Effector memory CD8-positive, alpha-beta T cell (primary cell): ENCODE results near the gene NELFE.
A peak's percentile ranks its signal among the peaks of the same experiment; 100 is the strongest.
"Not testable (repeated sequence)": the region's sequence is repeated elsewhere in the genome, so short reads cannot be mapped to it uniquely, and the experiment has no call there.

Experiments used
- ATAC-seq: fragments of 150-1000 bp; cut with Tn5 transposase; replicated peaks from 2 replicates; pipeline ENCODE4 v1.10.0; 2021; ENCODE audit warnings: mild to moderate bottlenecking, moderate library complexity
- DNase-seq, 3 experiments: peaks; one replicate each; pipeline ENCODE4 v3.0.0; 2021
- H3K27ac Mint-ChIP-seq, 2 donors: one replicate each; pipeline ENCODE4 v1.8.0; 2022; ENCODE audit warnings: mild to moderate bottlenecking in 2 of 2, mixed read lengths in 2 of 2, moderate library complexity in 2 of 2
- H3K27me3 Mint-ChIP-seq, 2 donors: one replicate each; pipeline ENCODE4 v1.8.0; 2022; ENCODE audit warnings: mixed read lengths in 2 of 2
- H3K36me3 Mint-ChIP-seq: one replicate; pipeline ENCODE4 v1.8.0; 2022; ENCODE audit warnings: mild to moderate bottlenecking, moderate library complexity, mixed read lengths; ENCODE audit not compliant: insufficient read depth
- H3K4me1 Mint-ChIP-seq, 2 donors: one replicate each; pipeline ENCODE4 v1.8.0; 2022; ENCODE audit warnings: low read depth in 2 of 2, mixed read lengths in 2 of 2
- H3K4me3 Mint-ChIP-seq, 2 donors: one replicate each; pipeline ENCODE4 v1.8.0; 2022; ENCODE audit warnings: mild to moderate bottlenecking in 2 of 2, mixed read lengths in 2 of 2, moderate library complexity in 2 of 2
- H3K9me3 Mint-ChIP-seq, 2 donors: one replicate each; pipeline ENCODE4 v1.8.0; 2022; ENCODE audit warnings: mixed read lengths in 2 of 2

NELFE gene

DNA sequence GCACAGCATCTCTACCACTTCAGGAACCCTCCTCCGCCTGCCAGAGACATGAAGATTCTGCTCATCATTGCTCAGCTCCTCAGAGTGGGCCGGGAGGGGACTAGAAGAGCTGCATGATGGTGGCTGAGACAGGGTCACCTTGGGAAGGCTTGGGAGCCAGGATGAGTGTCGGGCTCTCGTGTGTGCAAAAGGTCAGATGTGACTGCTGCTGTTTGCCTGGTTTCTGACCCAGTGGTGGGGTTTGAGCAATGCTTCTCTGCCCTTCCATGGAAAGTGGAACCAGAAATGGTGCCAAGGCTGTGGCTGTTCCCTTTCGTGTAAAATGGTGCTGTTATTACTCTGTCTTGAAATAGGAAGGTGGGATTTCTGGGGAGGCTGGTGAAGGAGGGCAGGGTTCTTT, 22.2 kb upstream of the NELFE start:
- H3K4me1 Mint-ChIP-seq, result not testable (repeated sequence)

DNA sequence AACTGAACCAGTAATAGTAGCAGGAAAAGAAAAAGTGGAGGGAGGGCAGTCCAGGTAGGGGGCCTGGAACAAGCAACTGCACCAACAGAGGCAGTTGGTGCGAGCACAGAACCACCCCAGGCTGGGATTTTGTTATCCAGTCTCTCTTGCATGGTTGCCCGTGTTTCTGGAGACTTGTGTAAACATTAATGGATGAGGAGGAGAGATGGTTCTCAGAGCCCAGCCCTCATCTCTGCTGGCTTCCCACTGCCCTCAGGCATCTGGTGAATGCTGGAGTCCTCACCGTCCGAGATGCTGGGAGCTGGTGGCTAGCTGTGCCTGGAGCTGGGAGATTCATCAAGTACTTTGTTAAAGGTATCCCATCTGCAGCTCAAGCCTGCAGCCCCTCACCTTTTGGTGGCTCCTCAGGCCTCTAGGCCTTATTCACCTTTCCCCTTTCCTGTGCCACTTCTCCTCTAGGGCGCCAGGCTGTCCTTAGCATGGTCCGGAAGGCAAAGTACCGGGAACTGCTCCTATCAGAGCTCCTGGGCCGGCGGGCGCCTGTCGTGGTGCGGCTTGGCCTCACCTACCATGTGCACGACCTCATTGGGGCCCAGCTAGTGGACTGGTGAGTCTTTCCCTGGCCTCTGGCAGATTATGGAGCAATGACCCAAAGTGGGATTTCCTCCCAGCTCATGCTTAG, 21.6 kb upstream of the NELFE start:
- H3K4me1 Mint-ChIP-seq, ATAC-seq, H3K27me3 Mint-ChIP-seq, H3K4me3 Mint-ChIP-seq, DNase-seq, H3K9me3 Mint-ChIP-seq: not testable (repeated sequence)
- Mint-ChIP-seq H3K27ac (peak overlapping the region in 1 of 2 donors; percentile 29), H3K36me3 (peaks cover 14% of the 10 kb centered on the region)

More for the DNA sequence above, 22.2 kb upstream of the NELFE start:
- DNase-seq, ATAC-seq, H3K27me3 Mint-ChIP-seq, H3K27ac Mint-ChIP-seq, H3K4me3 Mint-ChIP-seq, H3K9me3 Mint-ChIP-seq: not testable (repeated sequence)
- H3K36me3 Mint-ChIP-seq, result peaks cover 14% of the 10 kb centered on the region

DNA sequence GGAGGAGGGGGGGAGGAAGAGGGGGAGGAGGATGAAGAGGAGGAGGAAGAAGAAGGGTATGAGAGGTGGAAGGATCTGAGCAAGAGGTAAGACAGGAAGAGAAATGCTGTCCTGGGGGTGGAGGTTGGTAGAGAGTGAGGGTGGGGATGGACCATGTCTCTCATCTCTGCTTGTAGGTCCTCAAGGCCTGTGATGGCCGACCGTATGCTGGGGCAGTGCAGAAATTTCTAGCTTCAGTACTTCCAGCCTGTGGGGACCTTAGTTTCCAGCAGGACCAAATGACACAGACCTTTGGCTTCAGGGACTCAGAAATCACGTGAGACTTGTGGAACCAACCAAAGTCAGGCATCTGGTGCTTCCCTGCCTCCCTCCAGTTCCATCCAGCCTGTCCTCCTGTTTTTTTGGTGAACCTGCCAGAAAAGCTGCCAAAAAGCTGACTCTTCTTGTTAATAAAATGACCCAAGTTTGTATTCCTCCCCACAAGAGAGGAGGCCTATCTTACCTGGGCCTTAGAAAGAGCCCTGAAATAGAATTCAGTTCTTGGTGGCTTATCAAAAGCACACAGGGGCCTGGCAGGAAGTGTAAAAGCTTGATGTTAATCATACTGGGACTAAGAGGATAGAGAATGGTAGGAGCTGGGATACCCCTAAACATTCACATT, 20.6 kb upstream of the NELFE start:
- Mint-ChIP-seq H3K27ac (peak overlapping the region; percentile 53 to 75), H3K36me3 (peaks cover 14% of the 10 kb centered on the region), H3K4me1 (no peaks in the 10 kb centered on the region), H3K27me3 (no peaks in the 10 kb centered on the region), H3K4me3 (no peak overlapping the region), H3K9me3 (no peaks in the 10 kb centered on the region)
- ATAC-seq, result no peak
- no peak for DNase-seq

DNA sequence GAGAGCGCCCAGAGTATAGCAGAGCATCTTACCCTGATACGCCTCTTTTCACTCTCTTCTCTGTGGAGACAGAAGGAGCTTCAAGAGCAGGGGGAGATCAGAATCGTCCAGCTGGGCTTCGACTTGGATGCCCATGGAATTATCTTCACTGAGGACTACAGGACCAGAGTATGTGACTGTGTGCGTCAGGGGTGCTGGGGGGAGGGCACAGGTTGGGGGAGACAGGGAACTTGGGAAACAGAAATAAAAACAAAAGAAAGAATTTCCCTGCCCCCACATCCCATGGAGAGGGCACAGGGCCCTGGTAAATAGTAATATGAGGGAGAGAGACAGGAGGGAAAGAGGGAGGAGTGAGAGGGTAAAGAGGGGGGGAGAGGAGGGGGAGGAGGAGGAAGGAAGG, 20.1 kb upstream of the NELFE start:
- DNase-seq (no peak), ATAC-seq (no peak)
- no peaks in the 10 kb centered on the region for H3K9me3 Mint-ChIP-seq
- H3K27me3 Mint-ChIP-seq, result no peaks in the 10 kb centered on the region
- H3K27ac Mint-ChIP-seq, result peak overlapping the region; percentile 53 to 75
- peaks cover 18% of the 10 kb centered on the region for H3K36me3 Mint-ChIP-seq
- H3K4me3 Mint-ChIP-seq, result no peak overlapping the region
- H3K4me1 Mint-ChIP-seq, result no peaks in the 10 kb centered on the region

DNA sequence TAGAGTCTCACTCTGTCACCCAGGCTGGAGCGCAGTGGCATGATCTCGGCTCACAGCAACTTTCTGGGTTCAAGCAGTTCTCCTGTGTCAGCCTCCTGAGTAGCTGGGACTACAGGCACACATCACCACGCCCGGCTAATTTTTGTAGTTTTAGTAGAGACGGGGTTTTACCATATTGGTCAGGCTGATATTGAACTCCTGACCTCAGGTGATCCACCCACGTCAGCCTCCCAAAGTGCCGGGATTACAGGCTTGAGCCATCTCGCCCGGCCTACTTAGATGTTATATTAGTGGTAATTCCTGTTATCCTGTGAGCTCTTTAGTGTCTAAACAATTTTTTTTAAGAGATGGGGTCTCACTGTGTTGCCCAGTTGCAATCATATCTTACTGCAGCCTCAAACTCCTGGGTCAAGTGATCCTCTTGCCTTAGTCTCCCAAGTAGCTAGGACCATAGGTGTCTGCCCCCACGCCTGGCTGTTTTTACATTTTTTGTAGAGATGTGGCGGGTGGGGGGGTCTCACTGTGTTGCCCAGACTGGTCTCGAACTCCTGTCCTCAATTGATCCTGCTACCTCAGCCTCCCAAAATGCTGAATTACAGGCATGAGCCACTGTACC, 19.2 kb upstream of the NELFE start:
- H3K36me3 Mint-ChIP-seq, result peaks cover 22% of the 10 kb centered on the region
- no peaks in the 10 kb centered on the region for H3K27me3 Mint-ChIP-seq
- no peaks in the 10 kb centered on the region for H3K9me3 Mint-ChIP-seq
- no peak overlapping the region for H3K4me3 Mint-ChIP-seq
- peaks cover 5 to 7% of the 10 kb centered on the region in 2 donors for H3K4me1 Mint-ChIP-seq
- DNase-seq (no peak), ATAC-seq (no peak)
- H3K27ac Mint-ChIP-seq, result no peak overlapping the region

DNA sequence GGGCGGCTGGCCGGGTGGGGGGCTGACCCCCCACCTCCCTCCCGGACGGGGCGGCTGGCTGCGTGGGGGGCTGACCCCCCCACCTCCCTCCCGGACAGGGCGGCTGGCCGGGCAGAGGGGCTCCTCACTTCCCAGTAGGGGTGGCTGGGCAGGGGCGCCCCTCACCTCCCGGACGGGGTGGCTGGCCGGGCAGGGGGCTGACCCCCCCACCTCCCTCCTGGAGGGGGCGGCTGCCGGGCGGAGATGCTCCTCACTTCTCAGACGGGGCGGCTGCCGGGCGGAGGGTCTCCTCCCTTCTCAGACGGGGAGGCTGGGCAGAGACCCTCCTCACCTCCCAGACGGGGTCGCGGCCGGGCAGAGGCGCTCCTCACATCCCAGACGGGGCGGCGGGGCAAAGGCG, 17.3 kb upstream of the NELFE start:
- peaks cover 40% of the 10 kb centered on the region for H3K36me3 Mint-ChIP-seq
- not testable (repeated sequence) for ATAC-seq, H3K4me3 Mint-ChIP-seq, H3K27ac Mint-ChIP-seq, H3K9me3 Mint-ChIP-seq, H3K27me3 Mint-ChIP-seq, DNase-seq
- peaks cover 15 to 17% of the 10 kb centered on the region in 2 donors for H3K4me1 Mint-ChIP-seq

DNA sequence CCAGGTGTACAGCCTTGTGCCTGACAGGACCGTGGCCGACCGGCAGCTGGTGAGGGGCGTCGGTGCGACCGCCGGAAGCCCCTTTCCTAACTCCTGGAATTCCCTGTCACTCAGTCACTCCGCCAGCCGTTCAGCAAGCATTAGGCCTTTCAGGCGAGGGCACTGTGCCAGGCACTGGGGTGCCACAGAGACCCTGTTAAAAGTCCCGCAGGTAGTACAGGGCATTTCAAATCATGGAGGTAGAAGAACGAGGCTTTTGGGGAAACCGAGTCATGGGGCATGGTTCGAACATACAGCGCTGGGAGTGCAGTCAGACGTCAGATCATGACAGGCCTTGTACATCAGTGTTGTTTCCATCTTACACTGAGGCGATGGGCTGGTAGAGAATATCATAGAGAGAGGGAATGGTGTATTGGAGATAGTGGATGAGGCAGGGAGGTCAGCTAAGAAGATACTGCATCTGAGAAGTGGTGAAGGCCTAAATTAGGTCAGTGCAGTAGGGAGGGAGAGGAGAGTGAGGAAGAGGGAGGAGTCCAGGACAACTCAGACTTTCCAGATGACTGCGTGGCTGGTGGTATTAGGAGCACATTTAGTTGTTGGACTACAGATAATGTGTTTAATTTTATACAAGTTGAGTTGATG, 14.1 kb upstream of the NELFE start:
- ATAC-seq (no peak), DNase-seq (no peak)
- peak overlapping the region; percentile 100 for H3K27ac Mint-ChIP-seq
- H3K27me3 Mint-ChIP-seq, result no peaks in the 10 kb centered on the region
- peak overlapping the region; percentile 91 to 93 for H3K4me3 Mint-ChIP-seq
- no peaks in the 10 kb centered on the region for H3K9me3 Mint-ChIP-seq
- H3K4me1 Mint-ChIP-seq, result peaks cover 23 to 29% of the 10 kb centered on the region in 2 donors
- H3K36me3 Mint-ChIP-seq, result peaks cover 60% of the 10 kb centered on the region

DNA sequence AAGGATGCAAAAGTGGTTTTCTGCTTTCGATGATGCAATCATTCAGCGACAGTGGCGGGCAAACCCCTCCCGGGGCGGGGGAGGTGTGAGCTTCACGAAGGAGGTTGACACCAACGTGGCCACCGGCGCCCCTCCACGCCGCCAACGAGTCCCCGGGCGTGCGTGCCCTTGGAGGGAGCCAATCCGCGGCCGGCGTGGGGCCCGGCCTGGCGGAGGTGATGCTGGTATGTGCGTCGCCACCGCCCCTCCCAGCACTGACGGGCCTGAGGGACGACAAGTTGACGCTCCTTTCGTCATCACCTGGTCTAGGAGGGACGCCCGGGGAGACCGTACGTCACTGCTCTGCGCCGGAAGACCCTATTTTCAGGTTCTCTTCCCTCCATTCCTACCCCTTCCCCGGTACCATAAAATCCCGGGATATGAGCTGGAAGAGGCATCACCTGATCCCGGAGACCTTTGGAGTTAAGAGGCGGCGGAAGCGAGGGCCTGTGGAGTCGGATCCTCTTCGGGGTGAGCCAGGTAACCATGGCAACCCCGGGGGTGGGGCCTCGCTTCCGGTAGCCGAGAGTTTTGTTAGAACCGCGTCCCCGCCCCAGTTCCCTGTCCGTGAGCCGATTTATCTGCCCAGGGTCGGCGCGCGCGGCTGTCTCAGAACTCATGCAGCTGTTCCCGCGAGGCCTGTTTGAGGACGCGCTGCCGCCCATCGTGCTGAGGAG, 13.4 kb upstream of the NELFE start, which contains the start of gene DXO:
Gene DXO, minus strand, starts transcription at position 146 of the 716 bp plus-strand sequence. CDS start 463 bp downstream, outside the sequence.
- ATAC-seq, result peak; percentile 89
- H3K4me3 Mint-ChIP-seq, result peak within 1 kb of the TSS; percentile 91 to 93
- no peaks in the 10 kb centered on the region for H3K27me3 Mint-ChIP-seq
- DNase-seq, result peak; percentile 98 to 99 (median 99)
- peaks cover 62% of the 10 kb centered on the region for H3K36me3 Mint-ChIP-seq
- H3K27ac Mint-ChIP-seq, result peak within 1 kb of the TSS; percentile 100
- peaks cover 23 to 29% of the 10 kb centered on the region in 2 donors for H3K4me1 Mint-ChIP-seq
- H3K9me3 Mint-ChIP-seq, result no peaks in the 10 kb centered on the region

DNA sequence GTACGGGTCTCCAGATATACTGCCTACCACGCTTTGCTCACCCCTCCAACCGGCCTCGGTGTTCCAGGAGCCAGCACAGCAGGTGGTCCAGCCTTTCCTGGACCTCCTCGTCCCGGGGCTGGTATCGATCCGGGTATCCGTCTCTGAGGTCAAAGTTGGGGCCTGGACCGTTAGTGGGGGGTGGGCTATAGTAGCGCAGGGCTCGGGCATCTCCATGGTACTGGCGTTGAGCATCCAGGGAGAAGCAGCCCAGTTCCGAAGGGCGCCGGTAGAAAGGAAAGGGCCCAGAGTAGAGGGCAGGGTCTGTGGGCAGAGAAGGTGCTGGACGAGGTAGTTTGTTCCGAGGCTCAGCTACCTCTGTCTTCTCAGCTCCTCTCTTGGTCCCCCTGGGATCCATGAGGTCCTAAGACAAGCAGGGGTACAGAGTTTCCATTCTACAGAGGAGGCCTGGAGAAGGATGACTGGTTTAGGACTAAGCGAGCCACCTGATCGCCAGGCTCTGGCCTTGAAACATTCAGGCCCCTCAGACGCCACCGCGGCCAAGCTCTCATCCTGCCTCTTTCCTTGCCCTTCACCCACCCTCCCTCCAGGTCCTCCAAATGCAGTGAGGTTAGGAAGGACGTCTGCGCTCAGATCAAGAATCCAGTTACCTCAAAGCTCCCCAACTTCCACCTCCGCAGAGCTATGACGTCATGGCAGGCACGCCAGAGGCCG, 12.7 kb upstream of the NELFE start:
- H3K4me3 Mint-ChIP-seq, result peak overlapping the region; percentile 91 to 93
- DNase-seq, result no peak
- peaks cover 66% of the 10 kb centered on the region for H3K36me3 Mint-ChIP-seq
- ATAC-seq, result no peak
- H3K27ac Mint-ChIP-seq, result peak overlapping the region; percentile 100
- H3K4me1 Mint-ChIP-seq, result peaks cover 23 to 29% of the 10 kb centered on the region in 2 donors
- no peaks in the 10 kb centered on the region for H3K9me3 Mint-ChIP-seq
- H3K27me3 Mint-ChIP-seq, result no peaks in the 10 kb centered on the region

DNA sequence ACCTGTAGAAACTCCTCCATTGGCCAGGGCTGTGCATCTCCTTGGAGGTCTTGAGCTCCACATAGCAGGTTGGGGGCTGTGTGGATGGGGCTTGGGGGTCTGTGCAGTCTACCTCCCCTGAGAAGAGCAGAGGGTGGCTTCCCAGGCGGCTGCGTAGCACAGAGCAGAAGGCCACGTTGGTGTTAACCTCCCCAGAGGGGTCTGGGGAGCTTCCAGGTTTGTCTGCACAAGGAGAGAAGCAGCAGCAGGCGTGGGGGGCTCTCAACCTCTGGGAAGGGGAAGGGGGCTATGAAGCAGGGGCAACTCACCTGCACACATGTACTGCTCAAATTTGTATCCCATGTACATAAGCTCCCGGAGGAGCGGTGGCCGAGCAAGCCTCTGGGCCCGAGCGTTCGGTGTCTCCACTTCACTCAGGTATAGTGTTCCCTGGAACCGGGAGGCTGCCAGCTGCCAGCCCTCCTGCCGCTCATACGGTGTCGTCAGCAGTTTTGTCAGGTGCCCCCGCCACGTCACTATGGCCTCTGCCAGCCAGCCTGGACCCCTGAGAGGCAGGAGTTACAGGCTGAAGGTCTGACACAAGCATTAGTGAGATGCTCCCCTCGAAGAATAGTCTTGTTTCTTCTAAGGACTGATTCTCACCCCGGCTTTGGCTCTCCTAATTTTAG, 12.0 kb upstream of the NELFE start:
- no peaks in the 10 kb centered on the region for H3K9me3 Mint-ChIP-seq
- H3K4me1 Mint-ChIP-seq, result peaks cover 23 to 29% of the 10 kb centered on the region in 2 donors
- no peaks in the 10 kb centered on the region for H3K27me3 Mint-ChIP-seq
- H3K27ac Mint-ChIP-seq, result peak overlapping the region; percentile 100
- DNase-seq, result no peak
- ATAC-seq, result no peak
- H3K36me3 Mint-ChIP-seq, result peaks cover 73% of the 10 kb centered on the region
- peak overlapping the region; percentile 91 to 93 for H3K4me3 Mint-ChIP-seq

DNA sequence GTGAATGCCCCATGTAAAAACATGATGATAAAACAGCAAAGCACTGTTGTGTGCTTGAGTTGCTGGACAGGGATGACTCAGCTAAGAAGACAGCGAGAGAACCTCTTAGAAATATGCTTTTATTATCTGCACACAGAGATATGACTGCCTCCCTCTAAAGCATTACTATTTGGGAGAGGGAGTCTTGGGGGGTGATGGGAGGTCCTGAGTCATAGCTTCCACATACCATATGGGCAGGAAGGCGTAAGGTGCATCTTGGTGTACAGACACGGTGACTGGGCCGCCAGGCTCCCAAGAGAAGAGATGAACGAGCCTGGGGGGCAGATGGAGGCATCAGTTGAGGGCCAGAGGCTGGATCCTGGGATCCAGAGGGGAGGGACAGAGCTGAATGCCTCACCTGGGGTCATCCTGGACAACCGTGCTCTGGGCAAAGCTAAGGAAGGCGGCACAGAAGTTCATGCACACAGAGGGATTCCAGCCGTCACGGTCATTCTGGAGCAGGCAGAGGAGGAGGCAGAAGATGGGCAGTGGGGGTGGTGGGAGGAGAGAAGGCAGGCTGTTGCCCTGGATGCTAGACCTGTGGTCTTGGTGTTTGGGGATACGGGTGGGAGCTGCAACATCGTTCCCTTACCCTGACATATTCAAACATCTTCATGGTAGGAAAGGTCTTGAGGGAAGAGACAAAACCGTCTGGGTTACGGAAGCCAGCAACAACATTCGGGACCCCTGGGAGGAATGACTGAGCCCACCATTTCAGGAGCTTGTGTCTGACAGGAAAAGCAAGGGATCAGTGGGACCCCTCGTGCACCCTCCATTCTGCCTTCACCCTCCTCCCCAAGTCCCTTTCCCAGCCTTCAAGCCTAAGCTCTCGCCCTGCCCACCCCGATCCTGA, 11.2 kb upstream of the NELFE start:
- Mint-ChIP-seq H3K4me1 (peaks cover 23 to 29% of the 10 kb centered on the region in 2 donors), H3K9me3 (no peaks in the 10 kb centered on the region), H3K27me3 (no peaks in the 10 kb centered on the region), H3K27ac (peak overlapping the region; percentile 100), H3K4me3 (peak overlapping the region; percentile 91 to 93), H3K36me3 (peaks cover 79% of the 10 kb centered on the region)
- no peak for DNase-seq
- ATAC-seq, result no peak
